GM21381 (cell line): ENCODE measurements around the gene KCNC1.

Source experiments
- ATAC-seq: cut with Tn5 transposase; IDR thresholded peaks from one replicate; pipeline ENCODE4 v1.9.1; 2021; ENCODE audit warnings: mild to moderate bottlenecking, moderate library complexity; ENCODE audit not compliant: unreplicated experiment

KCNC1 gene

GRCh38 chr11:17736579-17736893 lies 2.0 kb downstream of the KCNC1 start:
- no peak for ATAC-seq

GRCh38 chr11:17736930-17737817 lies 2.6 kb downstream of the KCNC1 start:
- ATAC-seq: no peak

GRCh38 chr11:17738151-17738973 lies 3.8 kb downstream of the KCNC1 start:
- no peak for ATAC-seq

- ATAC-seq: no peak
Observed at GRCh38 chr11:17739945-17740338, 5.4 kb downstream of the KCNC1 start.

- ATAC-seq: no peak
Observed at GRCh38 chr11:17740649-17741235, 6.2 kb downstream of the KCNC1 start.

GRCh38 chr11:17741487-17741886 lies 6.9 kb downstream of the KCNC1 start:
- no peak for ATAC-seq

- ATAC-seq: no peak
Observed at GRCh38 chr11:17742019-17742418, 7.4 kb downstream of the KCNC1 start.

- ATAC-seq: no peak
Observed at GRCh38 chr11:17743026-17743807, 8.6 kb downstream of the KCNC1 start.

GRCh38 chr11:17743808-17744119 lies 9.2 kb downstream of the KCNC1 start:
- no peak for ATAC-seq

- no peak for ATAC-seq
Observed at GRCh38 chr11:17744151-17744940, 9.8 kb downstream of the KCNC1 start.

GRCh38 chr11:17745023-17745772 lies 10.6 kb downstream of the KCNC1 start:
- ATAC-seq: no peak

- no peak for ATAC-seq
Observed at GRCh38 chr11:17746096-17746495, 11.5 kb downstream of the KCNC1 start.

- no peak for ATAC-seq
Observed at GRCh38 chr11:17747131-17747955, 12.8 kb downstream of the KCNC1 start.

GRCh38 chr11:17748044-17748443 lies 13.5 kb downstream of the KCNC1 start:
- ATAC-seq: no peak

GRCh38 chr11:17748761-17749721 lies 14.5 kb downstream of the KCNC1 start:
- ATAC-seq: no peak

- no peak for ATAC-seq
Observed at GRCh38 chr11:17750013-17750800, 15.6 kb downstream of the KCNC1 start.

GRCh38 chr11:17750801-17751165 lies 16.2 kb downstream of the KCNC1 start:
- no peak for ATAC-seq
